ENCODE data around the gene DENND1C. TPM values are rescaled to one million over a fixed set of nuclear protein-coding genes. Genes with fewer than 3 reads are reported as not detected.

The DENND1C gene
- total and polyA plus RNA-seq, 9 of the 15 experiments (the other 6 are each of a cell fraction or from before 2014, with no cell fraction given) = 0.03 to 1.2 (median 0.32) TPM; not detected in 1

DNA sequence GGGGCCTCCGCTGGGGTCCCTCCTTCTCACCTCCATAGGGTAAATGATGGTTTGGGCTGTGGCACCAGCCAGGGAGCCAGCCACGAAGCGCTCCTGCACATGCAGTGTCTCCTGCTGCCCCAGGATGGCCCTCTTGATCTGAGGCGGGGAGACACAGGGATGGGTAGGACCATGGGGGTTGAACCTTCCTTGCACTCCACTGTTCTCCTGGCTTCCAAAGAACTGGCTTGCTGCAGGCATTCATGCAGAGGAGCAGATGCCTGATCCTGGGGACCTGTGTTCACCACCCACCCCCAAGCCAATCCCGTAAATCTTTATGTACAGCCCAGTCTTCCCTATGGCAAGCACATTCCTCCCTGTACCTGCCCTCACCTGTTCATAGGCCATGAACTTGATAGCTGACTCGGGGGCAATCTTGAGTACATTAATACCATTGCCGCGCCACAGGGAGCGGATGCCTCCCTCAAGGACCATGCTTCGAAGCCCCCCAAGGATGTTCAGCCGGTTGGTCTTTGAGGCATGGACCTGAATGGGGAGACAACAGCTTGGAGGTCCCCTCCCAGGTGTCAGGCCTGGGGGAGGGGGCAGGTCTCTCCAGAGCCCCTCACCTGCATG lies 27.5 kb downstream of the DENND1C start (continued):
- no peak for TF ChIP-seq KDM5B (IDR thresholded peaks at IDR 0.05; ENCODE audit: insufficient replicate concordance, low read depth, low read length)
- 0 out of 2 replicates have a peak, but pooled peaks have one; percentile 20 for TF ChIP-seq POLR2G (IDR thresholded peaks at IDR 0.05; ENCODE audit: low read depth, low read length)
- TF ChIP-seq ZNF280A (IDR thresholded peaks at IDR 0.05; ENCODE audit: low read depth, partially characterized antibody) = peak; percentile 90
- no peak for TF ChIP-seq ZNF444 (CRISPR knock-in tag; IDR thresholded peaks at IDR 0.05)
- no peak for TF ChIP-seq ZNF609 (CRISPR knock-in tag; IDR thresholded peaks at IDR 0.05; ENCODE audit: borderline replicate concordance)
- no peak for TF ChIP-seq MBD2 (IDR thresholded peaks at IDR 0.05; ENCODE audit: borderline replicate concordance, low read depth)
- no peak for TF ChIP-seq ZNF511 (CRISPR knock-in tag; IDR thresholded peaks at IDR 0.05)
- no peak for TF ChIP-seq MED1 (CRISPR knock-in tag; IDR thresholded peaks at IDR 0.05; ENCODE audit: borderline replicate concordance)
- peak; percentile 100 for TF ChIP-seq ZNF324 (CRISPR knock-in tag; IDR thresholded peaks at IDR 0.05)
- peak; percentile 92 for TF ChIP-seq TRIM28 (IDR thresholded peaks at IDR 0.05)
- no peak for TF ChIP-seq ZBTB7A (IDR thresholded peaks at IDR 0.05; ENCODE audit: borderline replicate concordance, control insufficient read depth, low read depth, low read length)
- no peak for TF ChIP-seq DDX20 (tag; IDR thresholded peaks at IDR 0.05; ENCODE audit: low read depth)
- TF ChIP-seq, protein P1, sequence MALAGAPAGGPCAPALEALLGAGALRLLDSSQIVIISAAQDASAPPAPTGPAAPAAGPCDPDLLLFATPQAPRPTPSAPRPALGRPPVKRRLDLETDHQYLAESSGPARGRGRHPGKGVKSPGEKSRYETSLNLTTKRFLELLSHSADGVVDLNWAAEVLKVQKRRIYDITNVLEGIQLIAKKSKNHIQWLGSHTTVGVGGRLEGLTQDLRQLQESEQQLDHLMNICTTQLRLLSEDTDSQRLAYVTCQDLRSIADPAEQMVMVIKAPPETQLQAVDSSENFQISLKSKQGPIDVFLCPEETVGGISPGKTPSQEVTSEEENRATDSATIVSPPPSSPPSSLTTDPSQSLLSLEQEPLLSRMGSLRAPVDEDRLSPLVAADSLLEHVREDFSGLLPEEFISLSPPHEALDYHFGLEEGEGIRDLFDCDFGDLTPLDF (CRISPR knock-in tag; IDR thresholded peaks at IDR 0.05) = no peak

Measured in K562 (cell line).